CD4-positive, alpha-beta T cell (primary cell): ENCODE data around the gene KCNT2. TPM values are rescaled to one million over a fixed set of nuclear protein-coding genes. Genes with fewer than 3 reads are reported as not detected.

ENCODE experiments used
- ATAC-seq: fragments of 200-7000 bp; cut with Tn5 transposase; one replicate; pipeline ENCODE4 v1.10.0; 2022; ENCODE audit warnings: mild to moderate bottlenecking; ENCODE audit not compliant: poor library complexity
- CTCF ChIA-PET: fragments of 350-600 bp; sonication (Branson Sonifier 250); formaldehyde crosslinking; loops from one replicate; lab custom pipeline; 2021; ENCODE audit warnings: antibody characterized with exemption, inconsistent platforms; lab: Charles Lee
- POLR2A ChIA-PET: fragments of 350-600 bp; sonication (Branson Sonifier 250); formaldehyde crosslinking; loops from one replicate; lab custom pipeline; 2021; ENCODE audit warnings: antibody characterized with exemption, inconsistent platforms; lab: Charles Lee
- DNase-seq, 14 experiments: peaks; one replicate each; pipeline ENCODE4 v3.0.0-alpha.2; 2013 to 2020; ENCODE audit warnings: mixed read lengths in 2 of 14
- H3K27ac ChIP-seq, 2 donors: one replicate each; pipeline versions ENCODE4 v1.5.1 to v1.7.0; 2013; ENCODE audit warnings: low read length in 2 of 2, low read depth in 1 of 2, mild to moderate bottlenecking in 1 of 2
- H3K27me3 ChIP-seq, 2 experiments: 1 replicate in 1 of 2; 2 replicates in 1 of 2; pipeline versions ENCODE4 v1.6.1 to v1.7.0; 2013; ENCODE audit warnings: low read length in 2 of 2, control low read depth in 1 of 2, mild to moderate bottlenecking in 1 of 2, moderate library complexity in 1 of 2; ENCODE audit not compliant: insufficient read depth in 2 of 2, control insufficient read depth in 1 of 2
- H3K36me3 ChIP-seq: one replicate; pipeline ENCODE4 v1.6.1; 2013; ENCODE audit warnings: low read length, control low read depth; ENCODE audit not compliant: insufficient read depth
- H3K4me1 ChIP-seq: one replicate; pipeline ENCODE4 v1.6.1; 2013; ENCODE audit warnings: low read length, control low read depth; ENCODE audit not compliant: insufficient read depth
- H3K4me3 ChIP-seq: one replicate; pipeline ENCODE4 v1.5.1; 2013; ENCODE audit warnings: mild to moderate bottlenecking, low read length, moderate library complexity
- H3K9me3 ChIP-seq, 2 experiments: 1 replicate in 1 of 2; 2 replicates in 1 of 2; pipeline versions ENCODE4 v1.6.1 to v1.7.0; 2013; ENCODE audit warnings: low read length in 2 of 2, mild to moderate bottlenecking in 2 of 2, control low read depth in 1 of 2, moderate library complexity in 1 of 2; ENCODE audit not compliant: control insufficient read depth in 1 of 2, insufficient read depth in 1 of 2
- H3K27ac Mint-ChIP-seq: one replicate; pipeline ENCODE4 v1.8.0; 2020; ENCODE audit warnings: mixed read lengths
- H3K27me3 Mint-ChIP-seq: one replicate; pipeline ENCODE4 v1.8.0; 2021; ENCODE audit warnings: mixed read lengths
- H3K36me3 Mint-ChIP-seq: one replicate; pipeline ENCODE4 v1.8.0; 2021; ENCODE audit warnings: low read depth, mixed read lengths
- H3K4me1 Mint-ChIP-seq: one replicate; pipeline ENCODE4 v1.8.0; 2021; ENCODE audit warnings: low read depth, mixed read lengths
- H3K4me3 Mint-ChIP-seq: one replicate; pipeline ENCODE4 v1.8.0; 2020; ENCODE audit warnings: mild to moderate bottlenecking, mixed read lengths
- H3K9me3 Mint-ChIP-seq: one replicate; pipeline ENCODE4 v1.8.0; 2020; ENCODE audit warnings: mixed read lengths
- intact Hi-C, 2 experiments: fragments of 100-400 bp; cut with DNase I in 1 of 2; cut with micrococcal nuclease in 1 of 2; formaldehyde crosslinking; loops; one replicate each; pipeline versions ENCODE4 v1.15.1 to v1.9.0; 2023 to 2025; cut with DNase I, micrococcal nuclease
- total RNA-seq, 174 experiments: library from RNA in 2 of 174; stranded (reverse) in 2 of 174; gene quantifications; one replicate each; pipeline ENCODE4 v1.2.3 and lab custom pipeline; 2021 to 2026
- TF ChIP-seq, protein P1 (sequence below): fragments of 200-600 bp; IDR thresholded peaks from one replicate; pipeline ENCODE4 v1.8.0; 2022; ENCODE audit warnings: antibody characterized with exemption, mild to moderate bottlenecking

The KCNT2 gene
- total RNA-seq, 2 experiments from 2014 or later, result not detected

GRCh38 chr1:196438329-196438728 lies 169.9 kb downstream of the KCNT2 start:
- no peaks in the 10 kb centered on the region for H3K27me3 ChIP-seq
- H3K4me3 ChIP-seq, result no peak overlapping the region
- Mint-ChIP-seq H3K27ac (no peak overlapping the region), H3K27me3 (no peaks in the 10 kb centered on the region), H3K4me3 (no peak overlapping the region), H3K9me3 (no peaks in the 10 kb centered on the region), H3K36me3 (no peaks in the 10 kb centered on the region), H3K4me1 (no peaks in the 10 kb centered on the region)
- intact Hi-C loops, result no loop called here
- H3K4me1 ChIP-seq, result no peaks in the 10 kb centered on the region
- TF ChIP-seq, protein P1, sequence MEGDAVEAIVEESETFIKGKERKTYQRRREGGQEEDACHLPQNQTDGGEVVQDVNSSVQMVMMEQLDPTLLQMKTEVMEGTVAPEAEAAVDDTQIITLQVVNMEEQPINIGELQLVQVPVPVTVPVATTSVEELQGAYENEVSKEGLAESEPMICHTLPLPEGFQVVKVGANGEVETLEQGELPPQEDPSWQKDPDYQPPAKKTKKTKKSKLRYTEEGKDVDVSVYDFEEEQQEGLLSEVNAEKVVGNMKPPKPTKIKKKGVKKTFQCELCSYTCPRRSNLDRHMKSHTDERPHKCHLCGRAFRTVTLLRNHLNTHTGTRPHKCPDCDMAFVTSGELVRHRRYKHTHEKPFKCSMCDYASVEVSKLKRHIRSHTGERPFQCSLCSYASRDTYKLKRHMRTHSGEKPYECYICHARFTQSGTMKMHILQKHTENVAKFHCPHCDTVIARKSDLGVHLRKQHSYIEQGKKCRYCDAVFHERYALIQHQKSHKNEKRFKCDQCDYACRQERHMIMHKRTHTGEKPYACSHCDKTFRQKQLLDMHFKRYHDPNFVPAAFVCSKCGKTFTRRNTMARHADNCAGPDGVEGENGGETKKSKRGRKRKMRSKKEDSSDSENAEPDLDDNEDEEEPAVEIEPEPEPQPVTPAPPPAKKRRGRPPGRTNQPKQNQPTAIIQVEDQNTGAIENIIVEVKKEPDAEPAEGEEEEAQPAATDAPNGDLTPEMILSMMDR, result no peak
- DNase-seq, result no peak
- H3K9me3 ChIP-seq, result no peaks in the 10 kb centered on the region
- H3K36me3 ChIP-seq, result no peaks in the 10 kb centered on the region
- ChIA-PET POLR2A (no interaction called here), CTCF (no interaction called here)
- no peak for ATAC-seq
- H3K27ac ChIP-seq, result no peak overlapping the region

- Histone ChIP-seq H3K36me3 (no peaks in the 10 kb centered on the region), H3K9me3 (no peaks in the 10 kb centered on the region), H3K4me3 (no peak overlapping the region), H3K27ac (no peak overlapping the region), H3K4me1 (no peaks in the 10 kb centered on the region), H3K27me3 (no peaks in the 10 kb centered on the region)
- TF ChIP-seq, protein P1, result no peak
- Mint-ChIP-seq H3K27ac (no peak overlapping the region), H3K36me3 (no peaks in the 10 kb centered on the region), H3K4me1 (no peaks in the 10 kb centered on the region), H3K27me3 (no peaks in the 10 kb centered on the region), H3K9me3 (no peaks in the 10 kb centered on the region), H3K4me3 (no peak overlapping the region)
- ChIA-PET CTCF (no interaction called here), POLR2A (no interaction called here)
- intact Hi-C loops, result no loop called here
- DNase-seq (no peak), ATAC-seq (no peak)
These were observed 170.6 kb downstream of the KCNT2 start for GRCh38 chr1:196437671-196438070.

GRCh38 chr1:196433000-196433399 lies 175.2 kb downstream of the KCNT2 start:
- ChIA-PET POLR2A (no interaction called here), CTCF (no interaction called here)
- DNase-seq (no peak), ATAC-seq (no peak)
- H3K27ac ChIP-seq, result no peak overlapping the region
- no peaks in the 10 kb centered on the region for H3K9me3 ChIP-seq
- H3K4me3 ChIP-seq, result no peak overlapping the region
- Mint-ChIP-seq H3K4me1 (no peaks in the 10 kb centered on the region), H3K4me3 (no peak overlapping the region), H3K36me3 (no peaks in the 10 kb centered on the region), H3K27me3 (no peaks in the 10 kb centered on the region), H3K9me3 (no peaks in the 10 kb centered on the region), H3K27ac (no peak overlapping the region)
- TF ChIP-seq, protein P1, result no peak
- intact Hi-C loops, result no loop called here
- no peaks in the 10 kb centered on the region for H3K27me3 ChIP-seq
- no peaks in the 10 kb centered on the region for H3K4me1 ChIP-seq
- no peaks in the 10 kb centered on the region for H3K36me3 ChIP-seq
